ELR (cell line): ENCODE results near the gene EVI5L.

Source experiments
- DNase-seq: peaks from one replicate; pipeline ENCODE4 v3.0.0-alpha.2; 2015; ENCODE audit warnings: low read depth

EVI5L gene

GRCh38 chr19:7912697-7913564 lies 82.9 kb downstream of the EVI5L start:
- no peak for DNase-seq

- DNase-seq = no peak
Measured at GRCh38 chr19:7913652-7914051, 83.6 kb downstream of the EVI5L start.

GRCh38 chr19:7914099-7914498 lies 84.1 kb downstream of the EVI5L start:
- no peak for DNase-seq
